CD4-positive, alpha-beta T cell treated with Interleukin-10 for 1 hour (primary cell): ENCODE results near the gene TECPR2.
"Not testable (repeated sequence)": the region's sequence is repeated elsewhere in the genome, so short reads cannot be mapped to it uniquely, and the experiment has no call there.

ENCODE experiments used
- DNase-seq: peaks from one replicate; pipeline ENCODE4 v3.0.0-alpha.2; 2020

TECPR2 gene

GRCh38 chr14:102362545-102363181 is at the start of gene TECPR2, which contains the start of gene CINP:
TSS of gene TECPR2 (plus strand) at chr14:102362941. CDS start at chr14:102376722, 13,781 bp downstream.
TSS of gene CINP (minus strand) at chr14:102362890. CDS start at chr14:102362851, 39 bp downstream.
- peak; percentile 95 for DNase-seq

- DNase-seq: peak; percentile 82
Measured at GRCh38 chr14:102314242-102315011, 48.3 kb upstream of the TECPR2 start.

GRCh38 chr14:102315121-102315520 is 47.6 kb upstream of the TECPR2 start:
- DNase-seq: no peak

GRCh38 chr14:102316338-102316742 is 46.4 kb upstream of the TECPR2 start:
- peak; percentile 63 for DNase-seq

GRCh38 chr14:102316743-102317563 is 45.8 kb upstream of the TECPR2 start:
- peak; percentile 94 for DNase-seq

- peak; percentile 45 for DNase-seq
Measured at GRCh38 chr14:102317564-102318248, 45.0 kb upstream of the TECPR2 start.

GRCh38 chr14:102318781-102319276 is 43.9 kb upstream of the TECPR2 start:
- DNase-seq: no peak

- peak; percentile 95 for DNase-seq
Measured at GRCh38 chr14:102319351-102320032, 43.2 kb upstream of the TECPR2 start, which contains the start of gene ZNF839. TSS of gene ZNF839 (plus strand) at chr14:102319746. CDS start at chr14:102319766, 20 bp downstream.

GRCh38 chr14:102320033-102320660 is 42.6 kb upstream of the TECPR2 start:
- peak; percentile 57 for DNase-seq

GRCh38 chr14:102320671-102321455 is 41.9 kb upstream of the TECPR2 start:
- no peak for DNase-seq

- DNase-seq: no peak
Measured at GRCh38 chr14:102321456-102322422, 41.0 kb upstream of the TECPR2 start.

GRCh38 chr14:102323102-102323501 is 39.6 kb upstream of the TECPR2 start:
- DNase-seq: peak; percentile 43

GRCh38 chr14:102325791-102326345 is 36.9 kb upstream of the TECPR2 start:
- DNase-seq: no peak

- DNase-seq: no peak
Measured at GRCh38 chr14:102326583-102326982, 36.2 kb upstream of the TECPR2 start.

GRCh38 chr14:102329381-102329780 is 33.4 kb upstream of the TECPR2 start:
- DNase-seq: not testable (repeated sequence)

GRCh38 chr14:102330806-102331205 is 31.9 kb upstream of the TECPR2 start:
- DNase-seq: no peak

- DNase-seq: no peak
Measured at GRCh38 chr14:102333390-102333789, 29.4 kb upstream of the TECPR2 start.

GRCh38 chr14:102333795-102334705 is 28.7 kb upstream of the TECPR2 start:
- no peak for DNase-seq
